Esophagus squamous epithelium (tissue), 5 donors: Measurements from ENCODE around the gene ARVCF. TPM values are rescaled to one million over a fixed set of nuclear protein-coding genes. Genes with fewer than 3 reads are reported as not detected.

Experiments
- DNase-seq: peaks from one replicate; lab custom pipeline; 2025; lab: John Stamatoyannopoulos, UW
- H3K27ac ChIP-seq, 4 donors: fragments of 200-600 bp; sonication (generic); one replicate each; pipeline ENCODE4 v1.5.1; 2016 to 2019; ENCODE audit warnings: mild to moderate bottlenecking in 1 of 4
- H3K27me3 ChIP-seq, 4 donors: fragments of 200-600 bp; sonication (generic); 1 replicate in 3 of 4; 2 replicates in 1 of 4; pipeline versions ENCODE4 v1.5.1 to v1.6.0; 2017 to 2021; ENCODE audit warnings: antibody characterized with exemption in 1 of 4
- H3K36me3 ChIP-seq, 3 donors: fragments of 200-600 bp; sonication (generic); one replicate each; pipeline ENCODE4 v1.5.1; 2016 to 2019
- H3K4me1 ChIP-seq, 3 donors: fragments of 200-600 bp; sonication (generic); one replicate each; pipeline ENCODE4 v1.5.1; 2017 to 2019
- H3K4me3 ChIP-seq, 4 donors: fragments of 200-600 bp; sonication (generic); 1 replicate in 3 of 4; 2 replicates in 1 of 4; pipeline ENCODE4 v1.5.1; 2016 to 2019; ENCODE audit warnings: mild to moderate bottlenecking in 2 of 4, moderate library complexity in 1 of 4
- H3K9me3 ChIP-seq, 3 donors: fragments of 200-600 bp; sonication (generic); one replicate each; pipeline ENCODE4 v1.5.1; 2016 to 2019
- POLR2A ChIP-seq, 4 donors: fragments of 450-650 bp; IDR thresholded peaks; one replicate each; pipeline ENCODE4 v1.6.1; 2017; ENCODE audit warnings: antibody characterized with exemption in 4 of 4, mild to moderate bottlenecking in 4 of 4, moderate library complexity in 3 of 4
- WGBS, 2 donors: methylation state at CpG; one replicate each; pipeline ENCODE4 v1.1.5; 2018; 5-methylcytosine and 5-hydroxymethylcytosine counted together
- intact Hi-C: fragments of 100-400 bp; cut with DNase I; formaldehyde crosslinking; loops from one replicate; pipeline ENCODE4 v1.15.0; 2022
- total RNA-seq, 4 donors: library from RNA; depleted of rRNA; stranded (reverse); fragments of >200 nt; gene quantifications; one replicate each; pipeline ENCODE4 v1.1.0, GENCODE V29; 2016
- TF ChIP-seq, protein P1 (sequence below), 6 experiments: fragments of 450-650 bp in 4 of 6; fragments of 200-600 bp in 2 of 6; sonication (generic) in 2 of 6; IDR thresholded peaks; one replicate each; pipeline ENCODE4 v1.5.1; 2016 to 2019; ENCODE audit warnings: antibody characterized with exemption in 6 of 6, mild to moderate bottlenecking in 4 of 6, moderate library complexity in 4 of 6
- donor health status: DM: yes; HTN: yes; CAD: no.

ARVCF gene
- total RNA-seq, 4 donors from 2014 or later, result 3.1 to 10.9 (median 7.1) TPM

DNA sequence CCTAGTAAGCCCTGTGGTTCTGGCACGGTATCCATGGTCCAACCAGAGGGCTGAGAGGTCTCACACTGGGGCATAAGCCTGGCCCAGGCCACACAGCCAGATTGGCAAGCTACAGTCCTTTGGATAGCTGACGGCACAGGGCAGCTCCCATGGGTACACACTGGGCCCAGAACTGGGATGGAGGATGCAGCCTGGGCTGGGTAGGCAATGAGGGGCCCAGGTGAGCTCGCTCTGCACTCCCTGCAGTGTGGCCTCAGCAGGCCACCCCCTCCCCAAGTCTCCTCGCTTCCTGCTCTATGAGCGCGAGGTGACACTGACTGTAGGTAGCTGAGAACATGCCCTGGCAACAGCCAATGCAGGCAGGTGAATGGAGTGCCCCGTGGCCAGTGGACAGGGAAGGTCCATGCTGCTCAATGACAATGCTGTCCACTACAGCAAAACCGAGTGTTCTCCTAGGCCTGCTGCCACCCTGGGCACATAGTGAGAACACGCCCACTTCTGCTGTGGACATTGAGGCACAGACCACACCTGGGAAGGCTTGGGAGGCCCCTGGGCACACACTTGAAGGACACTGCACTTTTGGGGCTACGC, 3.8 kb downstream of the ARVCF start:
- peaks cover 11 to 40% (median 14%) of the 10 kb centered on the region in 3 donors for H3K4me1 ChIP-seq
- no peaks in the 10 kb centered on the region for H3K9me3 ChIP-seq
- intact Hi-C loops, result no loop called here

DNA sequence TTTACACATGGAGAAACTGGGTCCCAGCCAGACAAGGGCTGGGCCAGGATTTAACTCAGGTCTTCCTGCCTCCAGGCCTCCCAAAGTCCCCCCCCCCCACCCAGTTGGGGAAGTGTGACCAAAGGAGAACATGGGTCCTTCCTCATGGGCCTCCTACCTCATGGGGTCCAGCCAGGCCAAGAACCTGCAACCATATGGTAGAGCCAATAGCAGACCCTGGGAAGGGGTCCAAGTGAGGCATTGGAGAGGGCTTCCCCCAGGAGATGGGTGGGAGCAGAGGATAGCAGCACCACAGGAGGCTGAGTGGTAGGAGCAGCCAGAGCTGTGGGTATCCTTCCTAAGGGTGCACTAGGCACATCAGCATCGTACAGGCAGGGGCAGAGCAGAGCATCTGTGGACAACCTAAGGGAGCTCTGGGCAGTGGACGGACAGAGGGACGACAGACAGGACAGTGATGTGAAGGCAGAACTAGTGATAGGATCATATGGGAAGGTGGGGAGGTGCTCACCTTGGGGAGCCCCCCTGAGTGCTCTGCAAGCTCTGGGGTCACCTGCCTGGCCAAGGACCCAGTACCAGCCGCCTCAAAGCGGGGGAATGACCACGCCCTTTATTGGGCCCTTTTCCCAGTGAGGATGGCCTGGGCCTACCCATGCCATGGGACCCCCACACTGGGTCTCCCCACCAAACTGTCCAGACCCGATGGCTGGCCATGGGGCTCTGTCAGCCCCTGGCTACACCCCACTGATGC, 4.5 kb downstream of the ARVCF start:
- intact Hi-C loops, result no loop called here
- H3K4me3 ChIP-seq, result no peak overlapping the region
- TF ChIP-seq POLR2A (IDR thresholded peaks at IDR 0.05), result no peak
- TF ChIP-seq, protein P1, sequence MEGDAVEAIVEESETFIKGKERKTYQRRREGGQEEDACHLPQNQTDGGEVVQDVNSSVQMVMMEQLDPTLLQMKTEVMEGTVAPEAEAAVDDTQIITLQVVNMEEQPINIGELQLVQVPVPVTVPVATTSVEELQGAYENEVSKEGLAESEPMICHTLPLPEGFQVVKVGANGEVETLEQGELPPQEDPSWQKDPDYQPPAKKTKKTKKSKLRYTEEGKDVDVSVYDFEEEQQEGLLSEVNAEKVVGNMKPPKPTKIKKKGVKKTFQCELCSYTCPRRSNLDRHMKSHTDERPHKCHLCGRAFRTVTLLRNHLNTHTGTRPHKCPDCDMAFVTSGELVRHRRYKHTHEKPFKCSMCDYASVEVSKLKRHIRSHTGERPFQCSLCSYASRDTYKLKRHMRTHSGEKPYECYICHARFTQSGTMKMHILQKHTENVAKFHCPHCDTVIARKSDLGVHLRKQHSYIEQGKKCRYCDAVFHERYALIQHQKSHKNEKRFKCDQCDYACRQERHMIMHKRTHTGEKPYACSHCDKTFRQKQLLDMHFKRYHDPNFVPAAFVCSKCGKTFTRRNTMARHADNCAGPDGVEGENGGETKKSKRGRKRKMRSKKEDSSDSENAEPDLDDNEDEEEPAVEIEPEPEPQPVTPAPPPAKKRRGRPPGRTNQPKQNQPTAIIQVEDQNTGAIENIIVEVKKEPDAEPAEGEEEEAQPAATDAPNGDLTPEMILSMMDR (IDR thresholded peaks at IDR 0.05), result no peak
- peaks cover 0 to 20% (median 0%) of the 10 kb centered on the region in 4 donors for H3K27me3 ChIP-seq
- no peak overlapping the region for H3K27ac ChIP-seq
- 93 to 100% methylated on average over 2 to 6 of the region's 7 CpGs for WGBS, 2 donors
- H3K4me1 ChIP-seq, result peaks cover 8 to 33% (median 9%) of the 10 kb centered on the region in 3 donors
- no peaks in the 10 kb centered on the region for H3K9me3 ChIP-seq
- H3K36me3 ChIP-seq, result no peaks in the 10 kb centered on the region
- no peak for DNase-seq

More for the DNA sequence above, 3.8 kb downstream of the ARVCF start:
- peaks cover 0 to 26% (median 0%) of the 10 kb centered on the region in 4 donors for H3K27me3 ChIP-seq
- no peak for TF ChIP-seq POLR2A (IDR thresholded peaks at IDR 0.05)
- TF ChIP-seq, protein P1 (IDR thresholded peaks at IDR 0.05), result no peak
- WGBS, 2 donors, result 77% methylated on average over 5 of the region's 10 CpGs; no CpG with 5 or more reads in 1 of the 2 donors
- DNase-seq, result no peak
- no peak overlapping the region for H3K4me3 ChIP-seq
- H3K27ac ChIP-seq, result no peak overlapping the region
- H3K36me3 ChIP-seq, result no peaks in the 10 kb centered on the region

DNA sequence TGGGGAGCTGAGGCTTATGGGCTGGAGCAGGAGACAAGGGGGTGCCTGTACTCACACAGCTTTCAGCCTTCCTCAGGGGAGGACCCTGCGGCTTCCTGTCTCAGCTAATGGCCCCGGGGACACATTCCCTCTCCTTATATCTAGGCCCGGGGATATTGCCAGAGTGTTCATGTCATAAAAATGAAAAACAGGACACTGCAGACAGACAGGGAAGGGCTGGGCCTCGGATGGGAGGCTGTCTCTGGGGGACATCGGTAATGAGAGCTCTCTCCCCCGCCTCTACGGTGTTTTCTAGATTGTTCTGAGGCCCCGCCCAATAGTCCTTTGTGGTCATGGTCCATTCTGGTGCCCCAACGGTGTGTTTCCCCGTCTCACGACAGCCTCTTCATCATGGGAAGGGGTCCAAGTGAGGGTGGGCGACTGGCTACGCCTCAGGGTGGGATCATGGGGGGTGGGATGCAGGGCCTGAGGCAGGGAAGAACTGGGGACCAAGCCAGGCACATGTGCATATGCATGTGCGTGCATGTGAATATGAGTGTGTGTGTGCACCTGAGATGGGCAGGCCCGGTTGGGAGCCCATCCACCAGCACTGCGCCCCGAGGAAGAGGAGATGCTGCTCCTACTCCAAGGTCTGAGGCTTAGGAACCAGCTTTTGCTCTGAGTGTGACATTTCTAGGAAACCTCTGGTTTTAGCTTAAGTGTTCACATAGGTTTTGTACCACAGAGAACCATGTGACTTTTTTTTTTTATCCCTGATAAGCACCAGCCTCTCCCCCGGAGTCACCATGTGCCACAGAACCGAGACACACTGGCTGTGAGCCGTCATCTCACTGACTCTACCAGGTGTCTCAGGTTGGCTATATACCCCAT, 5.3 kb downstream of the ARVCF start:
- Histone ChIP-seq H3K27ac (no peak overlapping the region), H3K27me3 (peaks cover 0 to 18% (median 0%) of the 10 kb centered on the region in 4 donors), H3K4me1 (peaks cover 5 to 29% (median 6%) of the 10 kb centered on the region in 3 donors), H3K36me3 (no peaks in the 10 kb centered on the region), H3K9me3 (no peaks in the 10 kb centered on the region), H3K4me3 (no peak overlapping the region)
- intact Hi-C loops, result no loop called here
- WGBS, 2 donors, result 74 to 80% methylated on average over 7 to 14 of the region's 20 CpGs
- DNase-seq, result no peak
- TF ChIP-seq POLR2A (IDR thresholded peaks at IDR 0.05), result no peak
- TF ChIP-seq, protein P1 (IDR thresholded peaks at IDR 0.05), result no peak

DNA sequence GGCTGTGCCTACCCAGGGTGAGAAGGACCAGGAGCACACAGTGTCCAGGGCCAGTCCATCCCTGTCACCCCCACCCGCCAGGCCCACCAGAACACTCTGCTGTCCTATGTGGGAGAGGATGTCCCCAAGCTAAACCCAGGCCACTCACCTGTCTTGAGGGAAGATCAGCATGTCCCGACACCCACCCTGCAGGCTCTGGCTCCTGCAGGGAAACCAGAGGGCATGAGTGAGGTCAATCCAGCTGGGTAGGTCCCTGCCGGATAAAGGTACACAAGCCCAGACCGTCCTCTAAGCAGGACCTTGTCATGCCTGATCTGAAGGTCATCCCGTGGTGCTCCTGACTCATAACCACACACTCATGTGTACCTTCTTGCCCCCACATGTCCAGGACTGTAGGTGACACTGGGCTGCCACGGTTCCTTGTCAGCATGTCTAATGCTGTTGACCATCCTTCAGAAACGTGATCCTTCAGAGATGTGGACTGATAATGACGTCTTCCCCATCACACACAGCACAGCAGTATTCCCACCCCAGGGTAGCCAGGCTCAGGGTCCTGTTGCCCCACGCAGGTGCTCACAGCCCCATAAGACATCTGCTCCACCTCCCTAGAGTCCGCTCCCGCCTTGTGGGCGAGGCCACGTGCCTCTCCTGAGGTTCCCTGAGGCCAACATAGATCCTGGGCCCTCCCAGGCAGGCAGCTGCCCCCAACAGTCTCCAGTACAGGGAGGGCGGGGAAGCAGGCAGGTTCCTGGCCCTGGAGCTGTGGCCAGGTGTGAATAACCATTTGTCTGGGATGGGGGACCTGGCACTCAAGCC, 6.1 kb downstream of the ARVCF start:
- Histone ChIP-seq H3K4me3 (no peak overlapping the region), H3K27ac (no peak overlapping the region), H3K4me1 (peaks cover 0 to 20% (median 0%) of the 10 kb centered on the region in 3 donors), H3K9me3 (no peaks in the 10 kb centered on the region), H3K36me3 (no peaks in the 10 kb centered on the region), H3K27me3 (peaks cover 0 to 9% (median 0%) of the 10 kb centered on the region in 4 donors)
- DNase-seq, result no peak
- intact Hi-C loops, result no loop called here
- no peak for TF ChIP-seq POLR2A (IDR thresholded peaks at IDR 0.05)
- TF ChIP-seq, protein P1 (IDR thresholded peaks at IDR 0.05), result no peak
- 41 to 58% methylated on average over 4 to 9 of the region's 14 CpGs for WGBS, 2 donors
